ENCODE data around the gene KANSL1. TPM values are rescaled to one million over a fixed set of nuclear protein-coding genes. Genes with fewer than 3 reads are reported as not detected.
"Not testable (repeated sequence)": the region's sequence is repeated elsewhere in the genome, so short reads cannot be mapped to it uniquely, and the experiment has no call there.

Gene KANSL1
- total RNA-seq, 1 donor from 2014 or later, result 56.2 TPM

GRCh38 chr17:46088595-46088994, 104.6 kb downstream of the KANSL1 start:
- TF ChIP-seq CTCF (IDR thresholded peaks at IDR 0.05; ENCODE audit: insufficient read depth, low read length, poor library complexity, severe bottlenecking), result no peak

GRCh38 chr17:46087871-46088270, 105.4 kb downstream of the KANSL1 start:
- DNase-seq (ENCODE audit: low read depth); H3K36me3 ChIP-seq (ENCODE audit: control insufficient read depth, insufficient read depth, low read length); H3K4me3 ChIP-seq (ENCODE audit: low read depth, low read length); H3K27me3 ChIP-seq (ENCODE audit: control insufficient read depth, insufficient read depth, low read length): not testable (repeated sequence)

More at GRCh38 chr17:46088595-46088994, 104.6 kb downstream of the KANSL1 start:
- no peak overlapping the region for H3K4me3 ChIP-seq (ENCODE audit: low read depth, low read length)
- H3K27me3 ChIP-seq (ENCODE audit: control insufficient read depth, insufficient read depth, low read length), result no peaks in the 10 kb centered on the region
- DNase-seq (ENCODE audit: low read depth), result no peak
- no peaks in the 10 kb centered on the region for H3K36me3 ChIP-seq (ENCODE audit: control insufficient read depth, insufficient read depth, low read length)

GRCh38 chr17:46086821-46087220, 106.4 kb downstream of the KANSL1 start:
- no peak for DNase-seq (ENCODE audit: low read depth)
- Histone ChIP-seq H3K27me3 (ENCODE audit: control insufficient read depth, insufficient read depth, low read length) (no peaks in the 10 kb centered on the region), H3K36me3 (ENCODE audit: control insufficient read depth, insufficient read depth, low read length) (no peaks in the 10 kb centered on the region), H3K4me3 (ENCODE audit: low read depth, low read length) (no peak overlapping the region)
- no peak for TF ChIP-seq CTCF (IDR thresholded peaks at IDR 0.05; ENCODE audit: insufficient read depth, low read length, poor library complexity, severe bottlenecking)

GRCh38 chr17:46085522-46085921, 107.7 kb downstream of the KANSL1 start:
- Histone ChIP-seq H3K27me3 (ENCODE audit: control insufficient read depth, insufficient read depth, low read length) (no peaks in the 10 kb centered on the region), H3K36me3 (ENCODE audit: control insufficient read depth, insufficient read depth, low read length) (no peaks in the 10 kb centered on the region), H3K4me3 (ENCODE audit: low read depth, low read length) (no peak overlapping the region)
- TF ChIP-seq CTCF (IDR thresholded peaks at IDR 0.05; ENCODE audit: insufficient read depth, low read length, poor library complexity, severe bottlenecking), result no peak
- no peak for DNase-seq (ENCODE audit: low read depth)

- H3K27me3 ChIP-seq (ENCODE audit: control insufficient read depth, insufficient read depth, low read length), result no peaks in the 10 kb centered on the region
- no peak for TF ChIP-seq CTCF (IDR thresholded peaks at IDR 0.05; ENCODE audit: insufficient read depth, low read length, poor library complexity, severe bottlenecking)
- DNase-seq (ENCODE audit: low read depth), result no peak
- H3K4me3 ChIP-seq (ENCODE audit: low read depth, low read length), result no peak overlapping the region
- H3K36me3 ChIP-seq (ENCODE audit: control insufficient read depth, insufficient read depth, low read length), result no peaks in the 10 kb centered on the region
Measured at GRCh38 chr17:46082257-46082656, 111.0 kb downstream of the KANSL1 start.

GRCh38 chr17:46081018-46081320, 112.3 kb downstream of the KANSL1 start:
- DNase-seq (ENCODE audit: low read depth), result no peak
- TF ChIP-seq CTCF (IDR thresholded peaks at IDR 0.05; ENCODE audit: insufficient read depth, low read length, poor library complexity, severe bottlenecking), result no peak
- no peaks in the 10 kb centered on the region for H3K27me3 ChIP-seq (ENCODE audit: control insufficient read depth, insufficient read depth, low read length)
- no peak overlapping the region for H3K4me3 ChIP-seq (ENCODE audit: low read depth, low read length)
- H3K36me3 ChIP-seq (ENCODE audit: control insufficient read depth, insufficient read depth, low read length), result no peaks in the 10 kb centered on the region
